Anterior cingulate cortex (tissue), 58 donors: ENCODE measurements around the gene PRRC2B.
A peak's percentile ranks its signal among the peaks of the same experiment; 100 is the strongest.
"Not testable (repeated sequence)": the region's sequence is repeated elsewhere in the genome, so short reads cannot be mapped to it uniquely, and the experiment has no call there.

ENCODE experiments used
- DNase-seq, 58 donors: peaks; one replicate each; lab custom pipeline; 2025; lab: John Stamatoyannopoulos, UW

The PRRC2B gene

GRCh38 chr9:131385296-131385695 is 8.6 kb upstream of the PRRC2B start:
- DNase-seq: no peak

- DNase-seq: peak in 1 of 58 donors; percentile 14
Observed at GRCh38 chr9:131386281-131386680, 7.6 kb upstream of the PRRC2B start.

GRCh38 chr9:131387394-131387793 is 6.5 kb upstream of the PRRC2B start:
- DNase-seq: no peak

- DNase-seq: no peak
Observed at GRCh38 chr9:131391020-131391419, 2.9 kb upstream of the PRRC2B start.

- no peak for DNase-seq
Observed at GRCh38 chr9:131391504-131391903, 2.4 kb upstream of the PRRC2B start.

- DNase-seq: peak in 22 of 58 donors; percentile 18 to 47 (median 34)
Observed at GRCh38 chr9:131394464-131395156, 724 bp downstream of the PRRC2B start.

GRCh38 chr9:131395157-131396098 is 1.5 kb downstream of the PRRC2B start:
- peak in 4 of 58 donors; percentile 17 to 37 (median 24) for DNase-seq

- not testable (repeated sequence) for DNase-seq
Observed at GRCh38 chr9:131396099-131396479, 2.2 kb downstream of the PRRC2B start.

GRCh38 chr9:131396626-131397025 is 2.7 kb downstream of the PRRC2B start:
- DNase-seq: peak in 1 of 58 donors; percentile 20

- no peak for DNase-seq
Observed at GRCh38 chr9:131397100-131397790, 3.4 kb downstream of the PRRC2B start.

GRCh38 chr9:131398204-131398603 is 4.3 kb downstream of the PRRC2B start:
- no peak for DNase-seq

GRCh38 chr9:131399972-131400371 is 6.1 kb downstream of the PRRC2B start:
- DNase-seq: no peak

- no peak for DNase-seq
Observed at GRCh38 chr9:131400627-131401026, 6.7 kb downstream of the PRRC2B start.

- DNase-seq: no peak
Observed at GRCh38 chr9:131402073-131402472, 8.2 kb downstream of the PRRC2B start.

- peak in 53 of 58 donors; percentile 32 to 92 (median 69) for DNase-seq
Observed at GRCh38 chr9:131402738-131403492, 9.0 kb downstream of the PRRC2B start.

GRCh38 chr9:131403493-131403773 is 9.5 kb downstream of the PRRC2B start:
- DNase-seq: no peak

- no peak for DNase-seq
Observed at GRCh38 chr9:131404581-131404980, 10.7 kb downstream of the PRRC2B start.

- peak in 6 of 58 donors; percentile 35 to 52 (median 40) for DNase-seq
Observed at GRCh38 chr9:131404987-131405386, 11.1 kb downstream of the PRRC2B start.

GRCh38 chr9:131405428-131405827 is 11.5 kb downstream of the PRRC2B start:
- peak in 8 of 58 donors; percentile 14 to 52 (median 32) for DNase-seq

GRCh38 chr9:131405858-131406537 is 12.1 kb downstream of the PRRC2B start:
- DNase-seq: no peak
